HCT116 (cell line): Measurements from ENCODE around the gene PTP4A2. TPM values are rescaled to one million over a fixed set of nuclear protein-coding genes. Genes with fewer than 3 reads are reported as not detected.

Source experiments
- ATAC-seq: fragments of 200-7000 bp; cut with Tn5 transposase; 2 replicates; pipeline ENCODE4 v1.9.1; 2020; ENCODE audit warnings: mild to moderate bottlenecking, moderate library complexity
- BruUV-seq: library from RNA; stranded (reverse); fragments of 400-500 nt; replicated peaks from 2 replicates; lab custom pipeline; 2021; lab: Mats Ljungman, UMichigan
- CTCF ChIA-PET: fragments of 300-600 bp; sonication (Branson Sonifier 250); formaldehyde crosslinking; loops from one replicate; lab custom pipeline; 2021; ENCODE audit warnings: antibody characterized with exemption; lab: Charles Lee
- POLR2A ChIA-PET: fragments of 300-600, 350-600 bp; sonication (Branson Sonifier 250); formaldehyde crosslinking; loops from one replicate; lab custom pipeline; 2021; ENCODE audit warnings: antibody characterized with exemption; lab: Charles Lee
- RAD21 ChIA-PET, 2 experiments: fragments of 300-600 bp; sonication (Branson Sonifier 250); formaldehyde crosslinking; loops; one replicate each; lab custom pipeline; 2023; ENCODE audit warnings: low total read pairs in 2 of 2; ENCODE audit not compliant: uncharacterized antibody in 2 of 2, unreplicated experiment in 2 of 2, low non-redundant PET in 1 of 2; lab: Charles Lee
- DNase-seq: peaks from one replicate; pipeline ENCODE4 v3.0.0-alpha.2; 2010; ENCODE audit warnings: low read depth, low spot score
- H2AFZ ChIP-seq: fragments of 200-600 bp; shearing (Covaris generic), sonication (generic); 2 replicates; pipeline ENCODE4 v1.6.1; 2017; ENCODE audit warnings: low read depth, mixed run types, mixed read lengths, antibody characterized with exemption, low read length; ENCODE audit not compliant: poor library complexity, severe bottlenecking
- H3K27ac ChIP-seq: 2 replicates; pipeline ENCODE4 v1.5.1; 2012; ENCODE audit warnings: low read depth, low read length
- H3K27me3 ChIP-seq: fragments of 200-600 bp; sonication (generic); 2 replicates; pipeline ENCODE4 v1.6.1; 2016; ENCODE audit warnings: mixed run types, low read length, mixed read lengths; ENCODE audit not compliant: insufficient read depth
- H3K36me3 ChIP-seq, 2 experiments: fragments of 200-500 bp in 1 of 2; fragments of 200-600 bp in 1 of 2; sonication (Bioruptor generic) in 1 of 2; sonication (generic) in 1 of 2; 2 replicates each; pipeline versions ENCODE4 v1.5.1 to v1.6.1; 2014 to 2016; ENCODE audit warnings: low read length in 2 of 2, inconsistent platforms in 1 of 2, mixed read lengths in 1 of 2, mixed run types in 1 of 2; ENCODE audit not compliant: insufficient read depth in 2 of 2, control insufficient read depth in 1 of 2
- H3K4me1 ChIP-seq, 2 experiments: fragments of 200-600 bp in 1 of 2; sonication (generic) in 1 of 2; 2 replicates each; pipeline versions ENCODE4 v1.5.1 to v1.6.1; 2012 to 2017; ENCODE audit warnings: low read length in 2 of 2, inconsistent platforms in 1 of 2, mild to moderate bottlenecking in 1 of 2, mixed read lengths in 1 of 2, mixed run types in 1 of 2, moderate library complexity in 1 of 2; ENCODE audit not compliant: insufficient read depth in 2 of 2, control insufficient read depth in 1 of 2
- H3K4me2 ChIP-seq: fragments of 200-600 bp; sonication (generic); 2 replicates; pipeline ENCODE4 v1.6.1; 2017; ENCODE audit warnings: mixed run types, low read length, mixed read lengths
- H3K4me3 ChIP-seq, 2 experiments: fragments of 200-600 bp in 1 of 2; sonication (generic) in 1 of 2; replicated peaks in 1 of 2; 2 replicates each; pipeline ENCODE4 v1.5.1; 2011 to 2016; ENCODE audit warnings: low read length in 2 of 2, control low read depth in 1 of 2, low read depth in 1 of 2, mild to moderate bottlenecking in 1 of 2, mixed read lengths in 1 of 2, mixed run types in 1 of 2
- H3K79me2 ChIP-seq: fragments of 200-600 bp; sonication (generic); 2 replicates; pipeline ENCODE4 v1.6.1; 2017; ENCODE audit warnings: mild to moderate bottlenecking, mixed run types, low read length, moderate library complexity, mixed read lengths; ENCODE audit not compliant: insufficient read depth
- H3K9ac ChIP-seq: fragments of 200-600 bp; sonication (generic); 2 replicates; pipeline ENCODE4 v1.6.1; 2016; ENCODE audit warnings: low read length, mixed read lengths
- H3K9me2 ChIP-seq: fragments of 200-600 bp; sonication (generic), shearing (Covaris generic); 2 replicates; pipeline ENCODE4 v1.6.1; 2017; ENCODE audit warnings: mixed run types, mild to moderate bottlenecking, moderate library complexity; ENCODE audit not compliant: insufficient read depth
- H3K9me3 ChIP-seq, 2 experiments: fragments of 200-500 bp in 1 of 2; fragments of 200-600 bp in 1 of 2; sonication (Bioruptor generic) in 1 of 2; sonication (generic) in 1 of 2; 2 replicates each; pipeline ENCODE4 v1.6.1; 2014 to 2017; ENCODE audit warnings: low read length in 2 of 2, mixed read lengths in 2 of 2, inconsistent platforms in 1 of 2, low read depth in 1 of 2, mild to moderate bottlenecking in 1 of 2, mixed run types in 1 of 2, moderate library complexity in 1 of 2; ENCODE audit not compliant: control insufficient read depth in 1 of 2, insufficient read depth in 1 of 2
- H4K20me1 ChIP-seq: fragments of 200-600 bp; sonication (generic), shearing (Covaris generic); 2 replicates; pipeline ENCODE4 v1.6.1; 2017; ENCODE audit warnings: mixed run types, mild to moderate bottlenecking, moderate library complexity; ENCODE audit not compliant: insufficient read depth
- EGR1 ChIP-seq: IDR thresholded peaks from 2 replicates; pipeline ENCODE4 v1.6.1; 2012; ENCODE audit warnings: low read depth
- FOSL1 ChIP-seq: IDR thresholded peaks from 2 replicates; pipeline ENCODE4 v1.6.1; 2012; ENCODE audit warnings: low read depth
- JUND ChIP-seq: IDR thresholded peaks from 2 replicates; pipeline ENCODE4 v1.6.1; 2012
- SRF ChIP-seq: IDR thresholded peaks from 2 replicates; pipeline ENCODE4 v1.6.1; 2012; ENCODE audit warnings: low read depth
- YY1 ChIP-seq: IDR thresholded peaks from 2 replicates; pipeline ENCODE4 v1.6.1; 2011; ENCODE audit warnings: low read length, low read depth, moderate library complexity, mild to moderate bottlenecking; ENCODE audit not compliant: insufficient replicate concordance; ENCODE audit errors: extremely low read depth
- ZNF274 ChIP-seq: fragments of 200-500 bp; sonication (Bioruptor generic); IDR thresholded peaks from 2 replicates; pipeline ENCODE4 v1.6.1; 2014; ENCODE audit warnings: mild to moderate bottlenecking, low read depth, low read length, inconsistent platforms
- intact Hi-C: fragments of 100-400 bp; cut with micrococcal nuclease; formaldehyde crosslinking; loops from 2 replicates; pipeline ENCODE4 v1.10.0; 2022
- total RNA-seq: library from RNA; stranded (reverse); gene quantifications from one replicate; pipeline ENCODE4 v1.2.1, GENCODE V29; 2021; ENCODE audit not compliant: unreplicated experiment
- TF ChIP-seq, protein P1 (sequence below), 3 experiments: fragments of 200-600 bp in 1 of 3; sonication (generic) in 1 of 3; IDR thresholded peaks in 2 of 3; conservative IDR thresholded peaks in 1 of 3; 2 replicates each; pipeline ENCODE4 v1.5.1; 2012 to 2017; ENCODE audit warnings: low read depth in 2 of 3, low read length in 2 of 3, antibody characterized with exemption in 1 of 3, borderline replicate concordance in 1 of 3, control low read depth in 1 of 3, mild to moderate bottlenecking in 1 of 3, mixed read lengths in 1 of 3, mixed run types in 1 of 3, moderate library complexity in 1 of 3; ENCODE audit not compliant: insufficient read depth in 1 of 3
- TF ChIP-seq, protein P2 (sequence below): IDR thresholded peaks from 2 replicates; pipeline ENCODE4 v1.6.1; 2012

PTP4A2 gene
- total RNA-seq, 1 experiment from 2014 or later = 267 TPM

DNA sequence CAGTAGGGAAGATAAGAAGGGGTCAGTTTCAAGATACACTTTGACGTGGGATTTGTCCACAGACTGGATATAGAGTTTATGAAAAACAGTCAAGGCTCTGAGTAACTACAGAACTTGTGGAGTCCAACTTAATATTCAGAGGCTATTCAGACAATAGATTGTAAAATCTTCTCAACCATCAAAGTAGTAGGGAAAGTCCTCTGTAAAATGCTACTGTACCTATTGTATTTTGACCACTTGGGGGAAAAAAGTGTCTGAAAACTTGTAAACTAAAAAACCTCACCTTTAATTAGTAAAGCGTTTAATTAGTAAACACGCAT lies 10.5 kb downstream of the PTP4A2 start:
- RAD21 ChIA-PET = interaction anchor here in 1 of 2 experiments (0.6 kb wide), 1 partner anchor 380 kb away, joined by 3 read pairs; no protein-coding TSS in a partner anchor
- Histone ChIP-seq H3K4me1 (peaks cover 71 to 87% of the 10 kb centered on the region in 2 experiments), H3K27ac (no peak overlapping the region)

More for the DNA sequence above, 10.5 kb downstream of the PTP4A2 start:
- no peak overlapping the region for H3K4me3 ChIP-seq
- no peaks in the 10 kb centered on the region for H3K9me3 ChIP-seq
- H3K79me2 ChIP-seq = peaks cover 99% of the 10 kb centered on the region
- intact Hi-C loops = no loop called here
- H2AFZ ChIP-seq = no peak overlapping the region
- TF ChIP-seq, protein P1, sequence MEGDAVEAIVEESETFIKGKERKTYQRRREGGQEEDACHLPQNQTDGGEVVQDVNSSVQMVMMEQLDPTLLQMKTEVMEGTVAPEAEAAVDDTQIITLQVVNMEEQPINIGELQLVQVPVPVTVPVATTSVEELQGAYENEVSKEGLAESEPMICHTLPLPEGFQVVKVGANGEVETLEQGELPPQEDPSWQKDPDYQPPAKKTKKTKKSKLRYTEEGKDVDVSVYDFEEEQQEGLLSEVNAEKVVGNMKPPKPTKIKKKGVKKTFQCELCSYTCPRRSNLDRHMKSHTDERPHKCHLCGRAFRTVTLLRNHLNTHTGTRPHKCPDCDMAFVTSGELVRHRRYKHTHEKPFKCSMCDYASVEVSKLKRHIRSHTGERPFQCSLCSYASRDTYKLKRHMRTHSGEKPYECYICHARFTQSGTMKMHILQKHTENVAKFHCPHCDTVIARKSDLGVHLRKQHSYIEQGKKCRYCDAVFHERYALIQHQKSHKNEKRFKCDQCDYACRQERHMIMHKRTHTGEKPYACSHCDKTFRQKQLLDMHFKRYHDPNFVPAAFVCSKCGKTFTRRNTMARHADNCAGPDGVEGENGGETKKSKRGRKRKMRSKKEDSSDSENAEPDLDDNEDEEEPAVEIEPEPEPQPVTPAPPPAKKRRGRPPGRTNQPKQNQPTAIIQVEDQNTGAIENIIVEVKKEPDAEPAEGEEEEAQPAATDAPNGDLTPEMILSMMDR (IDR thresholded peaks at IDR 0.05 in 2 of 3, conservative IDR thresholded peaks at IDR 0.05 in 1 of 3; ENCODE audit: borderline replicate concordance in 1 of 3, insufficient read depth in 1 of 3, low read depth in 2 of 3, low read length in 2 of 3) = no peak
- TF ChIP-seq EGR1 = no peak
- no peak for TF ChIP-seq ZNF274
- no peak for TF ChIP-seq FOSL1
- TF ChIP-seq, protein P2, sequence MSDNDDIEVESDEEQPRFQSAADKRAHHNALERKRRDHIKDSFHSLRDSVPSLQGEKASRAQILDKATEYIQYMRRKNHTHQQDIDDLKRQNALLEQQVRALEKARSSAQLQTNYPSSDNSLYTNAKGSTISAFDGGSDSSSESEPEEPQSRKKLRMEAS = no peak
- TF ChIP-seq YY1 = no peak
- TF ChIP-seq SRF = no peak
- TF ChIP-seq JUND = no peak
- DNase-seq = no peak
- no peak overlapping the region for H3K4me2 ChIP-seq
- H3K9me2 ChIP-seq = no peaks in the 10 kb centered on the region
- CTCF ChIA-PET = no interaction called here
- H3K36me3 ChIP-seq = peaks cover 0 to 6% of the 10 kb centered on the region in 2 experiments; a peak in 1 of 4 replicates
- no peak overlapping the region for H3K9ac ChIP-seq
- no peak for ATAC-seq
- H3K27me3 ChIP-seq = no peaks in the 10 kb centered on the region
- peaks cover 60% of the 10 kb centered on the region for H4K20me1 ChIP-seq
- POLR2A ChIA-PET = no interaction called here
- no TSS peak for BruUV-seq
